ENCODE measurements around the gene AURKA. TPM values are rescaled to one million over a fixed set of nuclear protein-coding genes. Genes with fewer than 3 reads are reported as not detected.

AURKA gene
- total RNA-seq, 1 donor from 2014 or later: 60.3 TPM

DNA sequence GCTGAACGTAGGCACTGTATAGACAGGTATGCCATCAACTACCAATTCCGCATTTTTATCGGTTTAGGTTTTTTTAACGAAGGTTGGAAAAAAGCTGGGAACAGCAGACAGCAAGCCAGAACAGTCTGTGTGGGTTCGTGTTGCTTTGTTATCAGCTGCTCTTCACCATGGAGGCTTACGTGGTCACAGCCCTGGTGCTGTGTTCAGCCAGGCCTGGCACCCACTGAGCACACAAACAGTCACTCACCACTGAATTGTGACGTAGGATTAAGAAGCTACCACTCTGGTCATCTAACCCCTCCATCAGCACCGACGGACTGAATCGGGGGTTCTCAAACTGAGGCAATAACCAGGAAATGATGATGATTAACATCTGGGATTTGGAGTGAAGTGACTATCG is 20.0 kb downstream of the AURKA start:
- H3K27ac Mint-ChIP-seq (ENCODE audit: unreplicated experiment): no peak overlapping the region
- no peak overlapping the region for H3K4me3 Mint-ChIP-seq
- no peaks in the 10 kb centered on the region for H3K27me3 Mint-ChIP-seq (ENCODE audit: low read depth)
- TF ChIP-seq, protein P1, sequence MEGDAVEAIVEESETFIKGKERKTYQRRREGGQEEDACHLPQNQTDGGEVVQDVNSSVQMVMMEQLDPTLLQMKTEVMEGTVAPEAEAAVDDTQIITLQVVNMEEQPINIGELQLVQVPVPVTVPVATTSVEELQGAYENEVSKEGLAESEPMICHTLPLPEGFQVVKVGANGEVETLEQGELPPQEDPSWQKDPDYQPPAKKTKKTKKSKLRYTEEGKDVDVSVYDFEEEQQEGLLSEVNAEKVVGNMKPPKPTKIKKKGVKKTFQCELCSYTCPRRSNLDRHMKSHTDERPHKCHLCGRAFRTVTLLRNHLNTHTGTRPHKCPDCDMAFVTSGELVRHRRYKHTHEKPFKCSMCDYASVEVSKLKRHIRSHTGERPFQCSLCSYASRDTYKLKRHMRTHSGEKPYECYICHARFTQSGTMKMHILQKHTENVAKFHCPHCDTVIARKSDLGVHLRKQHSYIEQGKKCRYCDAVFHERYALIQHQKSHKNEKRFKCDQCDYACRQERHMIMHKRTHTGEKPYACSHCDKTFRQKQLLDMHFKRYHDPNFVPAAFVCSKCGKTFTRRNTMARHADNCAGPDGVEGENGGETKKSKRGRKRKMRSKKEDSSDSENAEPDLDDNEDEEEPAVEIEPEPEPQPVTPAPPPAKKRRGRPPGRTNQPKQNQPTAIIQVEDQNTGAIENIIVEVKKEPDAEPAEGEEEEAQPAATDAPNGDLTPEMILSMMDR (conservative IDR thresholded peaks at IDR 0.05): no peak
- H3K9me3 Mint-ChIP-seq: no peaks in the 10 kb centered on the region
- DNase-seq (ENCODE audit: low read depth, low spot score): no peak
- H3K4me1 Mint-ChIP-seq: peaks cover 8% of the 10 kb centered on the region
- peaks cover 17% of the 10 kb centered on the region for H3K36me3 Mint-ChIP-seq (ENCODE audit: low read depth)

DNA sequence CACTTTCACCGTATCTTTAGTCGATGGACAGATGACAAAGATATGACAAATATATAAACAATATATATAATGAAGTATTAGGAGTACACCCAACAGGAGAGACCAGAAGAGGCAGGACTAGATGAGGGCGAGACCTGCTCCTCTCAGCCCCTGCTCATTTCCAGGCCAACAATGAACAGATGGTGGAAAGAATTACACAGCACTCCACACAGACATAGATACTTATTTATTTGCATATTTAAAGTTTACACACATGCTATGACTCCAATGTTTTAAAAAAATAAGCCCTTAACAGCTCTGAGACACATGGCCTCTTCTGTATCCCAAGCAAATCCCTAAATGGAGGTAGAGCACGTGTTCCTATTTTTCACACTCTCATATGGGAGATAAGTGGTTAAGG is 22.8 kb downstream of the AURKA start:
- Mint-ChIP-seq H3K9me3 (no peaks in the 10 kb centered on the region), H3K36me3 (ENCODE audit: low read depth) (peaks cover 17% of the 10 kb centered on the region), H3K4me1 (peaks cover 8% of the 10 kb centered on the region), H3K27ac (ENCODE audit: unreplicated experiment) (no peak overlapping the region), H3K27me3 (ENCODE audit: low read depth) (no peaks in the 10 kb centered on the region), H3K4me3 (no peak overlapping the region)
- no peak for DNase-seq (ENCODE audit: low read depth, low spot score)
- TF ChIP-seq, protein P1 (conservative IDR thresholded peaks at IDR 0.05): no peak

DNA sequence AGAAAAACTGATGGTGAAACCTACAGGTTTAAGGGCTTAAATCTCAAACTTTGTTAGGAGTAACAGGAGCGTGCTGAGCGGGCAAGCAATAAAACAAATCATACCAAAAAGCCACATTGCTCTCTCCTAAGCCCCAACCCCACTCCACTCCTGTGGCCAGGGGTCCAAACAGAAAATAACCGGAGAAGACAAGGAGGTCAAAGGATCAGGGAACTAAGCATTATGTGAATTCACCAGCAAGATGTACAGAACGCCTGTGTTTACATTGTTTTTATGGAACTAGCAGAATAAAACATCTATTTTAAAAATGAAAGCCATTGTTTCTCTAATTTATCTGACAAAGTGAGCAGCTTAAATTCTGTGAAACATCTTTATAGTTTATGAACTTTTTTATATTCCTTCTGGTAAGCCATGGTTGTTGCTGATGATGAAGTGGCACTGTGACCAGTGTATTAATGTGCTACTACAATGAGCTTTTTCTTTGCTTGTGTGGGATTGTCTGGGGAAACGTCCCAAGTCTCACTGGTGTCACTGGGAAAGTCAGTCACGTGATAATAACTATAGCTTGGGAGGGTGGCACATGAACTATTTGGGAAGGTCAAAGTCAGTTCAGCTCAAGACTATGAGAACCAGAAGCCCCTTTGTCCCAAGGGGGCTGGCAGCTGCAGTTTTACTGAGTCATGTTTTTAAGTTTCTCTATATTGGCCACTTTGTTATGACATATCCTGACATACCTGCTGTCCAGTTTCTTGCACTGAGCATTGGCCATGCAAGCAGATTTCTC is 23.5 kb downstream of the AURKA start:
- DNase-seq (ENCODE audit: low read depth, low spot score): no peak
- peaks cover 8% of the 10 kb centered on the region for H3K4me1 Mint-ChIP-seq
- TF ChIP-seq, protein P1 (conservative IDR thresholded peaks at IDR 0.05): no peak
- H3K9me3 Mint-ChIP-seq: no peaks in the 10 kb centered on the region
- H3K4me3 Mint-ChIP-seq: peak overlapping the region; percentile 21
- no peaks in the 10 kb centered on the region for H3K27me3 Mint-ChIP-seq (ENCODE audit: low read depth)
- peaks cover 17% of the 10 kb centered on the region for H3K36me3 Mint-ChIP-seq (ENCODE audit: low read depth)
- H3K27ac Mint-ChIP-seq (ENCODE audit: unreplicated experiment): no peak overlapping the region

DNA sequence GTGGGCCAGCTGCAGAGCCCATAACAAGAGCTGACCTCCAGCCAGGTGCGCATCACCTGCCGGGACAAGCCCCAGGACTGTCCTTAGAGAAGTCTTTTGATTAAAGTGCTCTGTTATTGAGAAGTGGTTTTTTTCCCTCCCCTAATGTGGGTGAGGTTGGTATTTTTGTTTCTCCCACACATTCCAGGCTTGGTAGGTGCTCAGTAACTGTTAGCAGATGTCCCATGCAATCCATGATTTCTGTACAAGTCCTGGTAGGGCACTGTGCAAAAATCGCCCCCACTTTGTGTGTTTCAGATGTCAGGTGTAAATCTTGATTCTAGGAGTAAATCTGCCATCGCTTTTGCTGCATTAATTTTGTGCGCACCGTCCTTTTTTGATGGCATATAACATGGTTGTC is 28.5 kb downstream of the AURKA start:
- TF ChIP-seq, protein P1 (conservative IDR thresholded peaks at IDR 0.05): no peak
- peaks cover 26% of the 10 kb centered on the region for H3K4me1 Mint-ChIP-seq
- peaks cover 3% of the 10 kb centered on the region for H3K36me3 Mint-ChIP-seq (ENCODE audit: low read depth)
- H3K4me3 Mint-ChIP-seq: no peak overlapping the region
- DNase-seq (ENCODE audit: low read depth, low spot score): no peak
- H3K27me3 Mint-ChIP-seq (ENCODE audit: low read depth): no peaks in the 10 kb centered on the region
- H3K9me3 Mint-ChIP-seq: no peaks in the 10 kb centered on the region
- H3K27ac Mint-ChIP-seq (ENCODE audit: unreplicated experiment): no peak overlapping the region

DNA sequence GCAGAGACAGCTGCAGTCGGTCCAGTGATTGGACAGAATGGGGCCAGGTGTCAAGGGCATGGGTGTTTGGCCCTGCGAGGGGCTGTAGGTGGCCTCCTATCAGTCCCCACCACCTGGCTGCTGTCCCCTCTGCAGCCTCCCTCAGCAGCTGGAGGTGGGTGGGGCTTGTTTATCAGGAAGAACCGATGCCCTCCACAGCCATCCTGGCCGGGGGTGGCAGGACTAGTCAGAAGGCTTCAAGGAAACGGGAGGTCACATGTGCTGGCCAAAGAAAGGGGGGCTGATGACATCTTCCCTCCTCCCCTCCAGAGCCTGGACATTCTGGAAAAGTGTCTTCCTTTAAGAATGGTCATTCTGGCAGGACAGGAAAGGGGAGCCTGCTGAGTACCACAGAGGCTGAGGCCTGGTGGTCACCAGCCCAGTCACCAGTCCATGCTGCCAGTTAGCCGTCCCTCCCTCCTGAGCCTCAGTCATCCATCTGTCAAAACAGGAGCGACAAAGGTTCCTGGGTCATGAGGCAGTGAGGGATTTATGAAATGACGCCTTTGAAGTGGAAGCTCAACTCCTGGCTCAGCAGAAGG is 29.1 kb downstream of the AURKA start:
- Mint-ChIP-seq H3K4me1 (peaks cover 27% of the 10 kb centered on the region), H3K27me3 (ENCODE audit: low read depth) (no peaks in the 10 kb centered on the region), H3K9me3 (no peaks in the 10 kb centered on the region), H3K27ac (ENCODE audit: unreplicated experiment) (no peak overlapping the region), H3K4me3 (no peak overlapping the region), H3K36me3 (ENCODE audit: low read depth) (peaks cover 3% of the 10 kb centered on the region)
- no peak for DNase-seq (ENCODE audit: low read depth, low spot score)
- TF ChIP-seq, protein P1 (conservative IDR thresholded peaks at IDR 0.05): no peak

Data from neural crest cell (in vitro differentiated cells).